HG03095 (cell line): ENCODE data around the gene TFE3.

Source experiments
- ATAC-seq: cut with Tn5 transposase; IDR thresholded peaks from one replicate; pipeline ENCODE4 v1.9.1; 2021; ENCODE audit warnings: moderate library complexity; ENCODE audit not compliant: unreplicated experiment

The TFE3 gene

GRCh38 chrX:49043220-49043986, at the start of gene TFE3:
TFE3 (minus strand) TSS chrX:49043357; CDS start chrX:49043226, 131 bp downstream.
- ATAC-seq, result peak; percentile 83

GRCh38 chrX:49089553-49089952, 46.4 kb upstream of the TFE3 start:
- no peak for ATAC-seq

GRCh38 chrX:49082271-49082871, 39.2 kb upstream of the TFE3 start:
- no peak for ATAC-seq

GRCh38 chrX:49079489-49080428, 36.6 kb upstream of the TFE3 start, which contains the start of gene WDR45:
WDR45 (minus strand) TSS chrX:49079887; CDS start chrX:49078095, 1,792 bp downstream.
- peak; percentile 72 for ATAC-seq

GRCh38 chrX:49077941-49078340, 34.8 kb upstream of the TFE3 start:
- ATAC-seq, result no peak

- ATAC-seq, result no peak
These were observed 32.2 kb upstream of the TFE3 start for GRCh38 chrX:49075347-49075746.

GRCh38 chrX:49073601-49074575, 30.7 kb upstream of the TFE3 start, which contains the start of gene PRAF2:
PRAF2 (minus strand) TSS chrX:49074002; CDS start chrX:49073987, 15 bp downstream.
- ATAC-seq, result peak; percentile 91

- ATAC-seq, result no peak
These were observed 29.5 kb upstream of the TFE3 start for GRCh38 chrX:49072712-49073095.

- no peak for ATAC-seq
These were observed 28.9 kb upstream of the TFE3 start for GRCh38 chrX:49071877-49072711.

GRCh38 chrX:49070988-49071387, 27.8 kb upstream of the TFE3 start:
- ATAC-seq, result no peak

- ATAC-seq, result no peak
These were observed 25.9 kb upstream of the TFE3 start for GRCh38 chrX:49069038-49069437.

- no peak for ATAC-seq
These were observed 24.3 kb upstream of the TFE3 start for GRCh38 chrX:49067285-49068120.

- no peak for ATAC-seq
These were observed 23.5 kb upstream of the TFE3 start for GRCh38 chrX:49066690-49067089.

- no peak for ATAC-seq
These were observed 23.1 kb upstream of the TFE3 start for GRCh38 chrX:49066278-49066677.

- ATAC-seq, result no peak
These were observed 21.6 kb upstream of the TFE3 start for GRCh38 chrX:49064735-49065134.

GRCh38 chrX:49064303-49064702, 21.1 kb upstream of the TFE3 start:
- no peak for ATAC-seq

- no peak for ATAC-seq
These were observed 20.6 kb upstream of the TFE3 start for GRCh38 chrX:49063715-49064114.

GRCh38 chrX:49061916-49062315, 18.8 kb upstream of the TFE3 start:
- ATAC-seq, result no peak
